K562 (cell line): ENCODE data around the gene EIF4E1B. TPM values are rescaled to one million over a fixed set of nuclear protein-coding genes. Genes with fewer than 3 reads are reported as not detected.

ENCODE experiments used
- DMBX1 ChIP-seq: fragments of 250-450 bp; sonication (Bioruptor Pico); IDR thresholded peaks from 2 replicates; pipeline ENCODE4 v1.8.0; 2022; ENCODE audit warnings: inconsistent platforms, mild to moderate bottlenecking, moderate library complexity, borderline replicate concordance
- HMGN3 ChIP-seq: IDR thresholded peaks from 2 replicates; pipeline ENCODE4 v1.6.1; 2011; ENCODE audit warnings: borderline replicate concordance, low read depth, mild to moderate bottlenecking, mixed read lengths, low read length; ENCODE audit not compliant: insufficient read length; ENCODE audit errors: extremely low read depth
- MAFG ChIP-seq: fragments of 450-650 bp; conservative IDR thresholded peaks from 2 replicates; pipeline ENCODE4 v1.6.1; 2016; ENCODE audit warnings: missing genetic modification characterization, missing compliant biosample characterization
- MECOM ChIP-seq: fragments of 250-450 bp; sonication (Bioruptor Pico); IDR thresholded peaks from 2 replicates; pipeline ENCODE4 v1.8.0; 2022; ENCODE audit warnings: inconsistent platforms
- MTF1 ChIP-seq: fragments of 250-450 bp; sonication (Bioruptor Pico); IDR thresholded peaks from 2 replicates; pipeline ENCODE4 v1.9.0; 2021; ENCODE audit warnings: moderate library complexity, mild to moderate bottlenecking, inconsistent platforms, borderline replicate concordance
- SIN3A ChIP-seq, 2 experiments: fragments of 150-350 bp in 1 of 2; IDR thresholded peaks; 2 replicates each; pipeline ENCODE4 v1.6.1; 2011 to 2016; ENCODE audit warnings: borderline replicate concordance in 2 of 2, low read depth in 2 of 2, low read length in 2 of 2, mild to moderate bottlenecking in 2 of 2, moderate library complexity in 2 of 2; ENCODE audit not compliant: control insufficient read depth in 1 of 2
- SPI1 ChIP-seq: IDR thresholded peaks from 2 replicates; pipeline ENCODE4 v1.6.1; 2011; ENCODE audit warnings: low read depth, low read length, control low read depth, borderline replicate concordance
- TRIM24 ChIP-seq, 2 experiments: fragments of 450-650 bp; IDR thresholded peaks; 2 replicates each; pipeline ENCODE4 v1.6.1; 2016
- YY1 ChIP-seq, 3 experiments: IDR thresholded peaks; 2 replicates each; pipeline ENCODE4 v1.6.1; 2011; ENCODE audit warnings: low read length in 2 of 3, mild to moderate bottlenecking in 2 of 3, moderate library complexity in 2 of 3, borderline replicate concordance in 1 of 3, control low read depth in 1 of 3, low read depth in 1 of 3; ENCODE audit not compliant: insufficient read depth in 3 of 3, insufficient replicate concordance in 2 of 3, control insufficient read depth in 1 of 3, insufficient read length in 1 of 3; ENCODE audit errors: extremely low read depth in 1 of 3
- polyA plus RNA-seq, 8 experiments: library from polyadenylated mRNA; depleted of rRNA in 4 of 8; stranded (reverse) in 5 of 8; unstranded in 3 of 8; fragments of >200 nt; fragmentation: Nextera tagmentation in 2 of 8; fragmentation: Illumina TruSeq in 1 of 8; extraction: Ambion mirVana in 2 of 8; extraction: Trizol in 1 of 8; gene quantifications; 2 replicates each; pipeline versions ENCODE4 v1.2.1 to v1.2.3, GENCODE V29; 2011 to 2014; ENCODE audit warnings: inconsistent platforms in 1 of 8, missing spikeins in 1 of 8
- total RNA-seq, 7 experiments: library from RNA; depleted of rRNA in 6 of 7; stranded (reverse); fragments of >200 nt in 6 of 7; fragmentation: Illumina TruSeq in 2 of 7; extraction: Trizol in 2 of 7; gene quantifications; 2 replicates each; pipeline versions ENCODE4 v1.2.1 to v1.2.3, GENCODE V29; 2011 to 2021; ENCODE audit warnings: low replicate concordance in 1 of 7
- TF ChIP-seq, protein P1 (sequence below): sonication (generic); formaldehyde crosslinking; IDR thresholded peaks from 2 replicates; pipeline ENCODE4 v1.8.0; 2022; ENCODE audit warnings: mild to moderate bottlenecking, missing genetic modification reagents
- TF ChIP-seq, protein P2 (sequence below): sonication (generic); formaldehyde crosslinking; IDR thresholded peaks from 2 replicates; pipeline ENCODE4 v1.8.1; 2023; ENCODE audit warnings: mild to moderate bottlenecking, missing genetic modification reagents
- TF ChIP-seq, protein P3 (sequence below), 3 experiments: IDR thresholded peaks in 2 of 3; conservative IDR thresholded peaks in 1 of 3; 2 replicates each; pipeline ENCODE4 v1.5.1; 2011 to 2012; ENCODE audit warnings: low read length in 3 of 3, mild to moderate bottlenecking in 3 of 3, control low read depth in 2 of 3, improper control_type of control experiment in 1 of 3, inconsistent platforms in 1 of 3, low read depth in 1 of 3, mixed read lengths in 1 of 3, moderate library complexity in 1 of 3; ENCODE audit not compliant: insufficient read depth in 2 of 3
- TF ChIP-seq, protein P4 (sequence below): sonication (generic); formaldehyde crosslinking; IDR thresholded peaks from 2 replicates; pipeline ENCODE4 v1.9.0; 2022; ENCODE audit warnings: mild to moderate bottlenecking, missing genetic modification reagents
- TF ChIP-seq, protein P5 (sequence below), 3 experiments: fragments of 200-800 bp in 1 of 3; sonication (Bioruptor generic) in 1 of 3; sonication (generic) in 1 of 3; formaldehyde crosslinking in 1 of 3; IDR thresholded peaks; 2 replicates each; pipeline versions ENCODE4 v1.6.1 to v1.8.0; 2016 to 2022; ENCODE audit warnings: mild to moderate bottlenecking in 2 of 3, missing compliant biosample characterization in 2 of 3, missing genetic modification characterization in 2 of 3, missing genetic modification reagents in 1 of 3

EIF4E1B gene
- total and polyA plus RNA-seq, 9 of the 15 experiments (the other 6 are each of a cell fraction or from before 2014, with no cell fraction given): not detected

DNA sequence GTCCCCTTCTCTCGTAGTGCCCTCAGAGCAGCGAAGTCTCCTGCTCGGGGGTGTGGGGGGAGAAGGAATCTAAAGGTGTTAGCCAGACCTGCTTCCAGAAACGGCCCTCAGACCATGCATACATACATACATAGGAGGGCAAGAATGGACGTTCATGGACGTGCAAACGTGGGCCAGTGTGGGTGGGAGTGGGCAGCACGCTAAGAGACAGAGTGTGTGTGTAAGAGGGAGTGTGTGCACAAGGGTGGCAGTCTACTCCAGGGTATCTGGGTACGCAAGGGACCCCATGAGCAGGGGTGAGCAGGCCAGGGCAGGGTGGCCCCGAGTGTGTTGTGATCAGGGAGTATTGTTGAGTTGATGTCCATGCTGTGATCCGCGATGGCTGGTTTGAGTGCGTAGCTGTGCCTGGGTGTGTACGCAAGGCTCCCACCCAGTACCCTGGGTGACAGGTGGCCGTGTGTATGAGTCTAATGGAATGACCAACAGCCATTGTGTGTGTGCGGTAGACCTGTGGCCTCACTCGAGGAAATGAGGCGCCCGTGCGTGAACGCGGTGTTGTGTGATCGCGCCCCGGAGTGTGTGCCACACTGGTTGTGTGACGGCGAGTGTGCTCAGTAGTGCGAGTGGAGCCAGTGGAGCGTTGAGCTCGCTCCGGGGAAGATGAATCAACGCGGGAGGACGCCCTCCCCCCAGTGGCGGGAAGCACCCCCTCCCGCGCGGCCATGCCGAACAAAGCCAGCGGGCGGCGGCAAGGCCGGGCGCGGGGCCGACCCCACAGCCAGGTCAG lies 21.3 kb upstream of the EIF4E1B start (continued):
- TF ChIP-seq SIN3A (IDR thresholded peaks at IDR 0.05; ENCODE audit: borderline replicate concordance in 2 of 2, control insufficient read depth in 1 of 2, low read depth in 2 of 2, low read length in 2 of 2) (no peak), HMGN3 (no peak), MECOM (no peak), DMBX1 (CRISPR knock-in tag) (no peak), YY1 (IDR thresholded peaks at IDR 0.05; ENCODE audit: borderline replicate concordance in 1 of 3, control insufficient read depth in 1 of 3, extremely low read depth in 1 of 3, insufficient read depth in 3 of 3, insufficient read length in 1 of 3, insufficient replicate concordance in 2 of 3, low read depth in 1 of 3, low read length in 2 of 3) (peak in 2 of 3 experiments; percentile 32 to 51), MTF1 (no peak), MAFG (tag) (no peak), SPI1 (no peak), TRIM24 (IDR thresholded peaks at IDR 0.05) (0 out of 4 replicates have a peak, but pooled peaks of 1 of the 2 experiments have one; percentile 18)
- TF ChIP-seq, protein P1, sequence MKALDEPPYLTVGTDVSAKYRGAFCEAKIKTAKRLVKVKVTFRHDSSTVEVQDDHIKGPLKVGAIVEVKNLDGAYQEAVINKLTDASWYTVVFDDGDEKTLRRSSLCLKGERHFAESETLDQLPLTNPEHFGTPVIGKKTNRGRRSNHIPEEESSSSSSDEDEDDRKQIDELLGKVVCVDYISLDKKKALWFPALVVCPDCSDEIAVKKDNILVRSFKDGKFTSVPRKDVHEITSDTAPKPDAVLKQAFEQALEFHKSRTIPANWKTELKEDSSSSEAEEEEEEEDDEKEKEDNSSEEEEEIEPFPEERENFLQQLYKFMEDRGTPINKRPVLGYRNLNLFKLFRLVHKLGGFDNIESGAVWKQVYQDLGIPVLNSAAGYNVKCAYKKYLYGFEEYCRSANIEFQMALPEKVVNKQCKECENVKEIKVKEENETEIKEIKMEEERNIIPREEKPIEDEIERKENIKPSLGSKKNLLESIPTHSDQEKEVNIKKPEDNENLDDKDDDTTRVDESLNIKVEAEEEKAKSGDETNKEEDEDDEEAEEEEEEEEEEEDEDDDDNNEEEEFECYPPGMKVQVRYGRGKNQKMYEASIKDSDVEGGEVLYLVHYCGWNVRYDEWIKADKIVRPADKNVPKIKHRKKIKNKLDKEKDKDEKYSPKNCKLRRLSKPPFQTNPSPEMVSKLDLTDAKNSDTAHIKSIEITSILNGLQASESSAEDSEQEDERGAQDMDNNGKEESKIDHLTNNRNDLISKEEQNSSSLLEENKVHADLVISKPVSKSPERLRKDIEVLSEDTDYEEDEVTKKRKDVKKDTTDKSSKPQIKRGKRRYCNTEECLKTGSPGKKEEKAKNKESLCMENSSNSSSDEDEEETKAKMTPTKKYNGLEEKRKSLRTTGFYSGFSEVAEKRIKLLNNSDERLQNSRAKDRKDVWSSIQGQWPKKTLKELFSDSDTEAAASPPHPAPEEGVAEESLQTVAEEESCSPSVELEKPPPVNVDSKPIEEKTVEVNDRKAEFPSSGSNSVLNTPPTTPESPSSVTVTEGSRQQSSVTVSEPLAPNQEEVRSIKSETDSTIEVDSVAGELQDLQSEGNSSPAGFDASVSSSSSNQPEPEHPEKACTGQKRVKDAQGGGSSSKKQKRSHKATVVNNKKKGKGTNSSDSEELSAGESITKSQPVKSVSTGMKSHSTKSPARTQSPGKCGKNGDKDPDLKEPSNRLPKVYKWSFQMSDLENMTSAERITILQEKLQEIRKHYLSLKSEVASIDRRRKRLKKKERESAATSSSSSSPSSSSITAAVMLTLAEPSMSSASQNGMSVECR: 0 out of 2 replicates have a peak, but pooled peaks have one; percentile 4
- TF ChIP-seq, protein P2, sequence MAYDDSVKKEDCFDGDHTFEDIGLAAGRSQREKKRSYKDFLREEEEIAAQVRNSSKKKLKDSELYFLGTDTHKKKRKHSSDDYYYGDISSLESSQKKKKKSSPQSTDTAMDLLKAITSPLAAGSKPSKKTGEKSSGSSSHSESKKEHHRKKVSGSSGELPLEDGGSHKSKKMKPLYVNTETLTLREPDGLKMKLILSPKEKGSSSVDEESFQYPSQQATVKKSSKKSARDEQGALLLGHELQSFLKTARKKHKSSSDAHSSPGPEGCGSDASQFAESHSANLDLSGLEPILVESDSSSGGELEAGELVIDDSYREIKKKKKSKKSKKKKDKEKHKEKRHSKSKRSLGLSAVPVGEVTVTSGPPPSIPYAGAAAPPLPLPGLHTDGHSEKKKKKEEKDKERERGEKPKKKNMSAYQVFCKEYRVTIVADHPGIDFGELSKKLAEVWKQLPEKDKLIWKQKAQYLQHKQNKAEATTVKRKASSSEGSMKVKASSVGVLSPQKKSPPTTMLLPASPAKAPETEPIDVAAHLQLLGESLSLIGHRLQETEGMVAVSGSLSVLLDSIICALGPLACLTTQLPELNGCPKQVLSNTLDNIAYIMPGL (CRISPR knock-in tag): no peak
- TF ChIP-seq, protein P3, sequence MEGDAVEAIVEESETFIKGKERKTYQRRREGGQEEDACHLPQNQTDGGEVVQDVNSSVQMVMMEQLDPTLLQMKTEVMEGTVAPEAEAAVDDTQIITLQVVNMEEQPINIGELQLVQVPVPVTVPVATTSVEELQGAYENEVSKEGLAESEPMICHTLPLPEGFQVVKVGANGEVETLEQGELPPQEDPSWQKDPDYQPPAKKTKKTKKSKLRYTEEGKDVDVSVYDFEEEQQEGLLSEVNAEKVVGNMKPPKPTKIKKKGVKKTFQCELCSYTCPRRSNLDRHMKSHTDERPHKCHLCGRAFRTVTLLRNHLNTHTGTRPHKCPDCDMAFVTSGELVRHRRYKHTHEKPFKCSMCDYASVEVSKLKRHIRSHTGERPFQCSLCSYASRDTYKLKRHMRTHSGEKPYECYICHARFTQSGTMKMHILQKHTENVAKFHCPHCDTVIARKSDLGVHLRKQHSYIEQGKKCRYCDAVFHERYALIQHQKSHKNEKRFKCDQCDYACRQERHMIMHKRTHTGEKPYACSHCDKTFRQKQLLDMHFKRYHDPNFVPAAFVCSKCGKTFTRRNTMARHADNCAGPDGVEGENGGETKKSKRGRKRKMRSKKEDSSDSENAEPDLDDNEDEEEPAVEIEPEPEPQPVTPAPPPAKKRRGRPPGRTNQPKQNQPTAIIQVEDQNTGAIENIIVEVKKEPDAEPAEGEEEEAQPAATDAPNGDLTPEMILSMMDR (IDR thresholded peaks at IDR 0.05 in 2 of 3, conservative IDR thresholded peaks at IDR 0.05 in 1 of 3; ENCODE audit: insufficient read depth in 2 of 3, low read depth in 1 of 3, low read length in 3 of 3): 0 out of 6 replicates have a peak, but pooled peaks of 1 of the 3 experiments have one; percentile 17
- TF ChIP-seq, protein P4, sequence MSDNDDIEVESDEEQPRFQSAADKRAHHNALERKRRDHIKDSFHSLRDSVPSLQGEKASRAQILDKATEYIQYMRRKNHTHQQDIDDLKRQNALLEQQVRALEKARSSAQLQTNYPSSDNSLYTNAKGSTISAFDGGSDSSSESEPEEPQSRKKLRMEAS: 0 out of 2 replicates have a peak, but pooled peaks have one; percentile 26
- TF ChIP-seq, protein P5, sequence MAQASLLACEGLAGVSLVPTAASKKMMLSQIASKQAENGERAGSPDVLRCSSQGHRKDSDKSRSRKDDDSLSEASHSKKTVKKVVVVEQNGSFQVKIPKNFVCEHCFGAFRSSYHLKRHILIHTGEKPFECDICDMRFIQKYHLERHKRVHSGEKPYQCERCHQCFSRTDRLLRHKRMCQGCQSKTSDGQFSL (CRISPR knock-in tag; IDR thresholded peaks at IDR 0.05): 0 out of 2 replicates have a peak, but pooled peaks have one; percentile 60
- TF ChIP-seq, protein P5 (tag; IDR thresholded peaks at IDR 0.05): no peak
